ENCODE results near the gene NUTM1. TPM values are rescaled to one million over a fixed set of nuclear protein-coding genes. Genes with fewer than 3 reads are reported as not detected.

The NUTM1 gene
- total RNA-seq, 1 experiment from 2014 or later = not detected

Small RNA genes lying within 50 kb of the gene (small RNA-seq; reads per million reads assigned to genes)
- not detected for gene MIR1233-1
- gene RF00019 = not detected

Other genes starting within 250 kb of the NUTM1 start
- 28.1 and 32.0 TPM in 2 replicates for gene EMC7, start 241.5 kb upstream of the NUTM1 start, total RNA-seq (2014; rRNA removed; shearing (Covaris generic))
- 1.5 and 1.7 TPM in 2 replicates for gene PGBD4, start 241.2 kb upstream of the NUTM1 start, total RNA-seq (2014; rRNA removed; shearing (Covaris generic))
- 8.1 and 13.4 TPM in 2 replicates for gene KATNBL1, start 133.2 kb upstream of the NUTM1 start, total RNA-seq (2014; rRNA removed; shearing (Covaris generic))
- 305 and 312 TPM in 2 replicates for gene EMC4, start 118.3 kb upstream of the NUTM1 start, total RNA-seq (2014; rRNA removed; shearing (Covaris generic))
- gene SLC12A6, start 5.5 kb upstream of the NUTM1 start, total RNA-seq (2014; rRNA removed; shearing (Covaris generic)) = 5.4 and 5.5 TPM in 2 replicates
- 230 and 253 TPM in 2 replicates for gene NOP10, start 179 bp upstream of the NUTM1 start, total RNA-seq (2014; rRNA removed; shearing (Covaris generic))
- gene LPCAT4, start 23.9 kb downstream of the NUTM1 start, total RNA-seq (2014; rRNA removed; shearing (Covaris generic)) = 47.7 and 72.8 TPM in 2 replicates
- gene GOLGA8A, start 94.5 kb downstream of the NUTM1 start, total RNA-seq (2014; rRNA removed; shearing (Covaris generic)) = 16.4 and 22.0 TPM in 2 replicates
- gene GOLGA8B, start 240.3 kb downstream of the NUTM1 start, total RNA-seq (2014; rRNA removed; shearing (Covaris generic)) = 9.8 and 18.1 TPM in 2 replicates